Measurements from ENCODE around the gene PDK2.

- no peak for TF ChIP-seq CTCF (IDR thresholded peaks at IDR 0.05)
- no peak for TF ChIP-seq EP300 (IDR thresholded peaks at IDR 0.05)
- no peak for TF ChIP-seq POLR2AphosphoS5 (IDR thresholded peaks at IDR 0.05)
- TF ChIP-seq POLR2A (IDR thresholded peaks at IDR 0.05) = no peak
Measured at GRCh38 chr17:50134206-50135110, 39.3 kb downstream of the PDK2 start.
